Osteocyte (in vitro differentiated cells): ENCODE data around the gene NRXN3. TPM values are rescaled to one million over a fixed set of nuclear protein-coding genes. Genes with fewer than 3 reads are reported as not detected.

Source experiments
- DNase-seq: peaks from one replicate; pipeline ENCODE4 v3.0.0; 2021; ENCODE audit warnings: mixed read lengths; ENCODE audit not compliant: unreplicated experiment; ENCODE audit errors: extremely low spot score
- H3K27ac Mint-ChIP-seq: one replicate; pipeline ENCODE4 v1.8.0; 2021; ENCODE audit warnings: mild to moderate bottlenecking, mixed read lengths; ENCODE audit not compliant: unreplicated experiment
- H3K27me3 Mint-ChIP-seq: one replicate; pipeline ENCODE4 v1.8.0; 2021; ENCODE audit warnings: mixed read lengths; ENCODE audit not compliant: unreplicated experiment
- H3K36me3 Mint-ChIP-seq: one replicate; pipeline ENCODE4 v1.8.0; 2021; ENCODE audit warnings: mixed read lengths; ENCODE audit not compliant: unreplicated experiment
- H3K4me1 Mint-ChIP-seq: one replicate; pipeline ENCODE4 v1.8.0; 2021; ENCODE audit warnings: mixed read lengths; ENCODE audit not compliant: unreplicated experiment
- H3K4me3 Mint-ChIP-seq: one replicate; pipeline ENCODE4 v1.8.0; 2021; ENCODE audit warnings: mild to moderate bottlenecking, moderate library complexity, mixed read lengths; ENCODE audit not compliant: unreplicated experiment
- H3K9me3 Mint-ChIP-seq: one replicate; pipeline ENCODE4 v1.8.0; 2021; ENCODE audit warnings: mixed read lengths; ENCODE audit not compliant: unreplicated experiment
- CTCF ChIP-seq: fragments of 200-600 bp; sonication (generic); IDR thresholded peaks from 2 replicates; pipeline ENCODE4 v1.5.0; 2021; ENCODE audit warnings: antibody characterized with exemption, mild to moderate bottlenecking, moderate library complexity
- total RNA-seq: library from RNA; stranded (reverse); gene quantifications from 2 replicates; pipeline ENCODE4 v1.2.1, GENCODE V29; 2021

Gene NRXN3
- total RNA-seq, 1 donor from 2014 or later, result 26.5 TPM

DNA sequence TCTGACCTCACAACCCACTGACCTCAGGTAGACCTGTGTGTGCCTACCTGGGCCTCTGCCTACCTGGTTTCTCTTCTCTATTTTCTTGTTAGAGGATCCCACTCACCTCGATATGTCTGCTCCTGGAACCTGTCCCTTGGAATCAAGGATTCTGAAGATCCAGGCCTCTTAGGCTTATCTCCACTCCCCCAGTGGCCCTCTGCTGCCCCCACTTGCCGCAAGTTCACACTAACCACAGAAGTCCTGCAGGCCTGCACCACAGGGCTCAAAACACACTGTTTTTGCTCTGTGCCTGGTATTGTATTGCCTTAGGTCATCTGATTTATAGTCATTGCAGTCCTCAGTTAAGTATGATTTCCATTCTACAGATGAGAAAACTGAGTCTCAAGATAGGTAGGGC, 15.3 kb upstream of the NRXN3 start:
- no peak overlapping the region for H3K4me3 Mint-ChIP-seq

DNA sequence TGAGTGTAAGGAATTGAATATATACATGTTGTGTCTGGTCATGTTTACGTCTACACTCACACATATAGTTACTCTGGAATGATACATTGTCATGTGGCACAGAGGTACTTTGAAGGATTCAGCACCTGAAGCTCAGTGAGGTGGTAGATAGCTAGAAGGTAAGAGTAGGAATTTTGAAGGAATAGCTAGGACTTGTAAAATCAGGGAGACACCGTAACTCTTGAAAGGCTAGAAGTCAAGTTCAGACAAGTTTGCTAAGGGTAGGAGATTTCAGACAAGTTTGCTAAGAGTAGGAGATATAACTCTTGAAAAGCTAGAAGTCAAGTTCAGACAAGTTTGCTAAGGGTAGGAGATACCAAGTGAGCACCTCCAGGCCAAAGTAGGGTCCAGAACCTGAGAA, 14.0 kb upstream of the NRXN3 start:
- no peak for TF ChIP-seq CTCF
- DNase-seq, result no peak
- Mint-ChIP-seq H3K27ac (no peak overlapping the region), H3K9me3 (peaks cover 5% of the 10 kb centered on the region), H3K36me3 (no peaks in the 10 kb centered on the region), H3K4me3 (no peak overlapping the region), H3K4me1 (no peaks in the 10 kb centered on the region), H3K27me3 (no peaks in the 10 kb centered on the region)

More for the DNA sequence above, 15.3 kb upstream of the NRXN3 start:
- H3K36me3 Mint-ChIP-seq, result no peaks in the 10 kb centered on the region
- H3K27me3 Mint-ChIP-seq, result no peaks in the 10 kb centered on the region
- DNase-seq, result no peak
- no peak overlapping the region for H3K27ac Mint-ChIP-seq
- no peak for TF ChIP-seq CTCF
- peaks cover 5% of the 10 kb centered on the region for H3K9me3 Mint-ChIP-seq
- H3K4me1 Mint-ChIP-seq, result no peaks in the 10 kb centered on the region

DNA sequence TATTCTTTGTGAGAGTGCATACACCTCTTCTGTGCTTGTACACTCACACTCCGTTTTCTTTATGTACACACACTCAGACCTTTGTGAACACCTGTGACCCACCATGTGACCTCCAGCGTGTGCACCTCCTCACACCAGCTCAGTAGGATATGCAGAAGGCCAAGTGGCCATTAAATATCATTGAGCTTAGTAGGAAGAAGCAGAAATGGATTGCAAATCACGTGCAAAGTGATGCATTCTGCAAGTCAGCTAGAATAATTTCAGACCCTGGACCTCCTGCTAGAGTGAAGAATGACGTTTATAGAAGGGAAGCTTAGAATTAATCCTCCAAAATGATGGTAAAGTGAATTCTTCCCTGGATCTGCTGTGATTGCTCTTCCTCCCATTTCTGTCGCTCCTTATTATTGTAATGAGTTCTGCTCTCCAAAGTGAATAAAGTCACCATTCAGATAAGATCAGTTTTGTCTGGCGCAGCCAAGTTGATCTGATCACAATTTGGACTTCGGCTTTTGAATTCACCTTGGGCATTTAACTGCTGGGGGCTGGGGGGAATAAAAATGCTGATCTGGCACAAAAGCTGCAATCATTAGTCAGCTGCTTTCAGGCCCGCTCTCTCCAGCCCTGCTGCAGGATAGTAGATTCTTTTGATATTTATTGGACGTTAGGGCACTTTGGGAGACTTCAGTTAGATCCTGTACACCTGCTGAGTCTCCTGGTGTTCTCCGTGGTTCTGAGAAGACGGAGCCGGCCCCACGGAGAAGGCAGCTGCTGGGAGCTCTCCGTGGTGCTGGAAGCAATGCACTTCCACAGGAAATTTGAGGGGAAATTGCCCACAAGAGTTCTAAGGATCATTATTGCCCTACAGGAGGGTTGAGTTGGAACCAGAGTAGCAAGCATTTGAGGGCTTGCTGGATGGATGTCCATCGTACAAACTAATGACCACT, 12.4 kb upstream of the NRXN3 start:
- TF ChIP-seq CTCF, result no peak
- Mint-ChIP-seq H3K4me3 (no peak overlapping the region), H3K27me3 (no peaks in the 10 kb centered on the region), H3K36me3 (no peaks in the 10 kb centered on the region), H3K27ac (no peak overlapping the region), H3K9me3 (peaks cover 5% of the 10 kb centered on the region), H3K4me1 (no peaks in the 10 kb centered on the region)
- no peak for DNase-seq

GRCh38 chr14:78162202-78162601, 8.0 kb upstream of the NRXN3 start:
- H3K9me3 Mint-ChIP-seq, result peaks cover 5% of the 10 kb centered on the region
- no peak for TF ChIP-seq CTCF
- DNase-seq, result no peak
- H3K4me1 Mint-ChIP-seq, result no peaks in the 10 kb centered on the region
- H3K4me3 Mint-ChIP-seq, result no peak overlapping the region
- H3K27me3 Mint-ChIP-seq, result no peaks in the 10 kb centered on the region
- H3K27ac Mint-ChIP-seq, result no peak overlapping the region
- no peaks in the 10 kb centered on the region for H3K36me3 Mint-ChIP-seq

- no peaks in the 10 kb centered on the region for H3K4me1 Mint-ChIP-seq
- H3K9me3 Mint-ChIP-seq, result no peaks in the 10 kb centered on the region
- no peak overlapping the region for H3K27ac Mint-ChIP-seq
- peak; percentile 17 for TF ChIP-seq CTCF
- H3K36me3 Mint-ChIP-seq, result no peaks in the 10 kb centered on the region
- no peak overlapping the region for H3K4me3 Mint-ChIP-seq
- DNase-seq, result no peak
- no peaks in the 10 kb centered on the region for H3K27me3 Mint-ChIP-seq
Measured at GRCh38 chr14:78164226-78164853, 5.8 kb upstream of the NRXN3 start.
